Urothelium cell line (cell line): ENCODE results near the gene ZBTB24.

Source experiments
- DNase-seq: peaks from one replicate; pipeline ENCODE4 v3.0.0; 2011; ENCODE audit warnings: low spot score, mixed read lengths
- FAIRE-seq: peaks from 2 replicates; lab custom pipeline; 2011; peaks lifted over from hg19 to GRCh38; lab: Jason Lieb, UNC

The ZBTB24 gene

DNA sequence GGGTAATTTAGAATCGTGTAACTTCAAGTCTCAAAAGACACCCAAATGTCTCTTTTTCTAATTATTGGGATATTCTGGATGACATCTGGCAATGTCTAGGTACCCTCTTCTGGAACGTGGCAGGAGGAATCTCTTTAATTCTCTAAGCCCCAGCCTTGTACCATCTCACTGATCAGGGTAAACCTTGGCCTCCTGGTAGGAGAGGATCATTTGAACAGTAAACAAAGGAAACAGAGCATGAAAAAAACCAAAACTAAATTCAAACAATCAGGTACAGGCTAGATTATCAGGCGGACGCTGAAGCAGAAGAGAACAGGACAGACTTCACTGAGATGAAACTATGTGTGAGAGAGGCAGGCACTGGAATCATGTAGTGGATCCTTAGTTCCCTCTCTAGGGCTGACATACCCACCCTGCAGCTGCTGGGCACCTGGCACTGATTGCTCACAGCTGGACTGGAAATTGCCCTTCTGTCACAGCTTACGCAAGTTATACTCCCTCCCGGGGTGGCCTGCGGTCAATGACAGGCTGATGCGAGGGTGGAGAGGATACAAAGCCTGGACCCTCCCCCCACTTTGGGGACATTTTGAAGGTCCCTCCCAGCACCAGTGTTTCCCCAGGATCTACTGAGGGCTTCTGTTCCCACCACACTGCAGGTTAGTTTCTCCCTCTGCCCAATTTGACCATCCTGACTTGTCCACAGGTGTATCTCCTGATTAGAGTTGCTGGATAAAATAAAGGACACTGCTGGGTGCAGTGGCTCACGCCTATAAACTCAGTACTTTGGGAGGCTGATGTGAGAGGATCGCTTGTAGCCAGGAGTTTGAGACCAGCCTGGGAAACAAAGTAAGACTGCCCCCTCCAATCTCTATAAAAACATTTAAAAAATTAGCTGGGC, 20.6 kb upstream of the ZBTB24 start:
- FAIRE-seq (no peak), DNase-seq (no peak)

DNA sequence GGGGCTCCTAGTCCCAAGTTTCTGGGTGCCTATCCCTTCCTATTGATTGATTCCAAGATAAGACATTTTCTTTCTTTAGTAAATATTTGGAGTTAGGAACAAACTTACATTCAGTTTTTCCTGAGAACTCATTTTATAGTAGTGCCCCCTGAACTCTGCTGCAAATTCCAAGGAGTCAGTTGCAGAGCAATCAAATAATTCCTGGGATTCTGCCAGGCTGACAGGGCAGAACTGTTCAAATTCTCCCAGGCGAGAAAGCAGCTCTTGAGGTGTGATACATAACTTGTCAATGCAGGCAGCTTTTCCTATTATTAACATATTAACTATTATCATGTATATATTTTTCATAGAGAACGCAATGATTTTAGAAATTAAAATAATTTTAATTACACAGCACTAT, 15.9 kb upstream of the ZBTB24 start:
- FAIRE-seq (no peak), DNase-seq (no peak)

DNA sequence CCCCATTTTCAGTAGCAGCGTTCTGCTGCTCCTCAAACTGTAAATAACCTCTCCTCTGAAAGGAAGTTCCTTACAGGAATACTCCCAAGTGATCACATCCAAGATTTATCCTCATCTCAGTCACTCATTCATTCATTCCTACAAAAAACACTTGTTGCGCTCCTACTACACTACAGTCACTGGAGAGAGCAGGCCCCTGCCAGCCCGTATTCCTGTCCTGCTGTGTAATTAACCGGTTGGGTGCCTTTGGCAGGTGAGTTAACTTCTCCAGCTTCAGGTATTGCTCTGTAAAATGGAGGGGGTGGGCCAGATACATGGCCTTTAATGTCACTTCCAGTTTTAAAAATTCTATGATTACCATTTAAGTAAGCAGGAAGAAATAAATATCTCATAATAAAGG, 15.0 kb upstream of the ZBTB24 start:
- FAIRE-seq (no peak), DNase-seq (no peak)

DNA sequence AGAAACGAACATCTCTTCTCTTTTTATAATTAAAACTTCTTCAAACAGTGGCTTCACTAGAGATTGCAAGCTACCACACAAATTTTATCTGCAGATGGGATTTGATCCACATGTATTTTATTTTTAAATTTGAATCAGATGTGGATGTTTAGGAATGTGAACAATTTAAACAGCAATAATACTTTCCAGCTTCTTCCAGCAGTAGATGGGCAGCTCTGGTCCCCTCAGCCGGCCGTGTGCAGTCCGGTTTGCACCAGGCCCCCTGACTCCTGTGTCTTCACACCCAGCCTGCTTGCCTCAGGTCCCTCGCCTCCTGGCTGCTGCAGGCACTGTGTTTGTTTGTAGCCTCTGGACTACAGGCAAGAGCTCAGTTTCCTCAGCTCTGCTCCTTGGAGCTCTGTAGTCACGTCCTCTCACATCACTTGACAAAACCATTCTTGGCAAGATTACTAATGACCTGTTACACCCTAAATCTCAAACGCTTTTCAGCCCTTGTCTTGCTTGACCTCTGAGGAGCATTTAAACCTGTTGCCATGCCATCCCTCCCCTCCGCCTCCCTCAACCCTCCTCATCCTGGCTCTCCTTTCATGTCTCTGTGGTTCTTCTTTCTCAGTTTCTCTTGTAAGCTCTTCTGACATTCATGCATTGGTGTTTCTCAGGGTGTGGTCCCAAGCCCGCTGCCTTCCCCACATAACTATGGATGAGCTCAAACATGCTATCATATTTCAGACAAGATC, 13.2 kb upstream of the ZBTB24 start:
- DNase-seq: no peak
- no peak for FAIRE-seq

DNA sequence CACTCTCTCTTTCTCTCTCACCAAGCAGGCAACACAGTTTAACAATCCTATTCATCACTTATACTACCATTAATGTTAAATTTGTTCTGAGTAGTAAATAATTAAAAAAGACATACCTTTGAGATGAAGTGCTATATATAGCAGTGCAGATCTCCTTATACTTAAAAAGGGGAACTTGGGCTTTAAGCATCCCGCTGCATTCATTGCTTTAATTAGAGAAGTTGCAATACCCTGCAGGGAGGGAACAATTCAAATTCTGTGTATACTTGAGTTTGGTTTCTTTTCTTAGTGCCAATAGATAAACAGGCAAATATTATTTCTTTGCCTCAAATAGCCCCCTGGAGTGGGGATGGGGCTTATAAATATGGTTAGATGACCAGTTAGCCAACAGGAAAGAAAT, 10.8 kb upstream of the ZBTB24 start:
- DNase-seq: no peak
- no peak for FAIRE-seq

DNA sequence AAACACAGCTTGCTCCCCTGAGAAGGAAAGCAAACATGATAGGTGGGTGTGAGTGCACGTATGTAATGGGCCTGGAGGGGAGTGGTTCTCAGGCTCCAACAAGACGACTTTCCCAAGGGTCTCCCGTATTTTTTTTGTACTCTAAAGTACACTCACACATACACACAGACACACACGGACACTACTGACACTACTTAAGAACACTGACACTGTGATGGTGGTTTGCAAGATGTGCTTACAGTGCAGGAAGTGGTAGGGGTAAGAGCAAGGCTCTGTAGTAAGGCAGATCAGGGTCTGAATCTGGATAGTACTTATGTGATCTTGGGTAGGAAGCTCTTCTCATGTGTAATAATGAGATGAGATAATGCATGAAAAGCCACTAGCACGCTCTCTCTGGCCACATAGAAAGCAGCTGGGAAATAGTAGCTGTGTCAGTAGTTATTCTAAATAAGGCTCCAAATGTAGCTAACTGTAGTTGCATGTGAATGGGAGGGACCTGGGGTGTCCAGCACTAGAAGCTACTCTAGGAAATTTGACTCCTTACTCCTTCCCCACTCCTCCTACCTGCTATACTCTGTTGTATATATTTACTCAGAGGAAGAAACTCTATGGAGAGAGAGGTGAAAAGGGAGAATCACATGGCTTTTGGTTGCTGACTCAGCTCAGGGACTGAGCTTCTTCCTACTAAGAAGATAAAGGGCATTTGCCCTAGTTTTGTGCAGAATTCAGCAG, 8.4 kb upstream of the ZBTB24 start:
- DNase-seq: no peak
- FAIRE-seq: no peak

DNA sequence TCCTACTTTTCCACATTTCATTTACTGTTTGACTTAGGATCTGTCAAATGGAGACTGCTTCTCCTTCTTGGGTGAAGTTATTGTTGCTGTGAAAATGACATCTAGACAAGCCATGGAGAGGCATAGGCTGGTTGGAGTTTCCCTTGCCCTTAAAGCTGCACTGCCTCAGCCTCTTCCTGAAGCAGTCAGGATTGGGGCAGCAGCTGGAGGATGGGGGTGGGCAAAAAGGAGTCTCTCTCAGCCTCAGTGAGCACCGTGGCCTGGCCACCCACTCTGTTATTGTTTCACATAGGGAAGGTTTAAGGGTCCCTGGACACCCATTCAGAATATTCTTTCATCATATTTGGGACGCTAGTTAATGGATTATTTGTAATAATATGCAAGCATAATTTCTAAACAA, 7.7 kb upstream of the ZBTB24 start:
- DNase-seq (no peak), FAIRE-seq (no peak)

DNA sequence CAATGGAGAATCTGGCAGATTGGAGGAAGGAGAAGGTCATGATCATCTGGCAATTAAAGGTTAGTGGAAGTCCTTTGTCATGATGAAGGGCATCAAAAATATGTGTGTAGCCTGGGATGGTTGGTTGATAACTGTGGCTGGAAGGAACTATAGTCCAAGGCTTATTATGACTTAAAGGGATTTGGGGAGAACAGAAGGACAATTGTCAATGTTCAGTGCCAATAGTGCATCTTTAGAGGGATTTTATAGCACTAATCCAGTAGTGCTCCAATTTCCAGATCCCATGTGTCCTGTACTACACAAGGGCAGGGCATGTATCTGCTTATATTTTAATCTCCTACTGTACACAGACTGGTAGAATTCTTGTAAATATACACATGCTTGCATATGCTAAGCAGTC, 5.0 kb upstream of the ZBTB24 start:
- FAIRE-seq (no peak), DNase-seq (no peak)

DNA sequence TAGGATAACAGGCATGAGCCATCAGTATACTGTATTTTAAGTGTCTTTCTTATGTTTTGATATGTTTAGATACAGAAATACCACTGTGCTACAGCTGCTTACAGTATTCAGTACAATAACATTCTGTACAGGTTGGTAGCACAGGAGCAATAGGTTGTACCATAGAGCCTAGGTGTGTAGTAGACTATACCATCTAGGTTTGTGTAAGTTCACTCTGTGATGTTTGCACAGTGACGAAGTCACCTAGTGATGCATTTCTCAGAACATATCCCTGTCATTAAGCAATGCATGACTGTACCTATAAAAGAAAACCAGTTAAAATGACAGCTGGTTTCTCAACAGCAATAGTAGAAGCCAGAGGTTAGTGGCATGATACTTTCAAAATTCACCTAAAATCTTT, 3.0 kb upstream of the ZBTB24 start:
- DNase-seq (no peak), FAIRE-seq (no peak)

DNA sequence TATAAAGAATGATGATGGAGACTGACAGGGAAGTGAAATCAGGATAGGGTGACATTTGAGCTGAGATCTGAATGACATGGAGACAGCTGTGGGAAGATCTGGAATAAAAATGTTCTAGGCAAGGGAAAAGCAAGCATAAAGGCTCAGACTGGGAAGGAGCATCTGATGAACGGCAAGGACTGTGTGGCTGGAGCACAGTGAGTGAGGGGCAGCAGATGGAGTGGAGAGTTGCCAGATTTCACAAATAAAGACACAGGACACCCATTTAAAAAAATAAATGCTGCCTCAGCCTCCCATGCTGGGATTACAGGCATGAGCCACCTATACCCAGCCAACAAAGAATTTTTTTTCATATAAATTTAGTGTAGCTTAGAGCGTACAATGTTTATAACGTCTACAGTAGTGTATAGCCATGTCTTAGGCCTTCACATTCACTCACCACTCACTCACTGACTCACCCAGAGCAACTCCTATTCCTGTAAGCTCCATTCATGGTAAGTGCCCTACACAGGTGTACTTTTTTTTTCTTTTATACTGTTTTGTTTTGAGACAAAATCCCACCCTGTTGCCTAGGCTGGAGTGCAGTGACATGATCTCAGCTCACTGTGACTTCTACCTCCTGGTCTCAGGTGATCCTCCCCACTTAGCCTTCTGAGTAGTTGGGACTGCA, 2.4 kb upstream of the ZBTB24 start:
- FAIRE-seq: no peak
- no peak for DNase-seq

DNA sequence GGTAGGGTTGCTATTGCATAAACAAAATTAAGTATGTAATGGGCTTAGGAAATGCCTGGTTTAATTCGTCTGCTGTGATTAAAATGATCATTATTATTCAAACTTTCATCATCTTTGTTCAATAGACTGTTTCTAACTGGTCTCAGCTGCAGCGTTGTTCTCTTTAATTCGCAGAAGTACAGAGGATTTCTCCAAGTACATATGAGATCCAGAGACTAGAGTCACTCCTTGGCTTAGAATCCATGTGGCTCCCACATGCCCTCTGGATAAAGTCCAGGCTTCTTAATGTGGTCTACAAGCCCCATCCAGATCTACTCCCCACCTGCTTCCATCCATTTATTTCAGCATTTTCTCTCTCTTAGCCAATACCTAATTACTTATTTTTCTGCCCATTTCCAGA, 1.1 kb upstream of the ZBTB24 start:
- FAIRE-seq (no peak), DNase-seq (no peak)

DNA sequence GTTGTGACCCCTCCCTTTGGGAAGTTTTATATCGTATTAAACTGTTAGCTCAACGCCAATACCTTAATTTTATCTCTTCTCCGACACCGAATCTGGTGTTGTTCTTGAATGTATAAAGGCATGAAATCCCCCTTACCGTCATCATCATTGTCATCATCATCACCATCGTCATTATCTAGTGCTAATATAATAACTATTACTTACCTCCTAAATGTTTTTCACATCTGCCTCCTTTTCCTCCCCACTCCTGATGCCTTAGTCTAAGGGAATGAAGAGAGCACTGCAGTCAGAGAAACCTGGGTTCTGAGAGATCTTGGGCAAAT, 677 bp upstream of the ZBTB24 start:
- FAIRE-seq (no peak), DNase-seq (no peak)

DNA sequence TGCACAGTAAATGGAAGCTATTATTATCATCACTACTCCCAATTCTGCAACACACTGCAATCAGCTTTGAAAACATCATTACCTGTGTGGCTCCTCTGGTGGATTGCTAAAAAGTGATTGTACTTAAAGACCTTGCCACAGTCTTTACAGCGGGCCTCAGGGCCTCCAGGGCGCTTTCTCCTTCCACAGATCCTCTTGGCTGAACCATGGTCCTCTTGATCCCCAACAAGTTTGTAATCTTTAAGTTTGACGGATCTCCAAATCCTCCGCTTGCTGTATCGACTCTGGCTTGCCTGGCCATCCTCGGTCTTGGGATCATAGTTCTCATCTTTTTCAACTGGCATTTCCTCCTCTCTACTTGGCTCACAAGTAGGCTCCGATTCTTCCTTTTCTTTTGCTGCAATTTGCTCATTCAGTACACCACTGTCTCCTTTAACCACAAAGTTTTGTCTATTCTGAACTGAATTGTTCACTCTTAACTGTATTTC, 2.0 kb downstream of the ZBTB24 start:
- DNase-seq (no peak), FAIRE-seq (no peak)

DNA sequence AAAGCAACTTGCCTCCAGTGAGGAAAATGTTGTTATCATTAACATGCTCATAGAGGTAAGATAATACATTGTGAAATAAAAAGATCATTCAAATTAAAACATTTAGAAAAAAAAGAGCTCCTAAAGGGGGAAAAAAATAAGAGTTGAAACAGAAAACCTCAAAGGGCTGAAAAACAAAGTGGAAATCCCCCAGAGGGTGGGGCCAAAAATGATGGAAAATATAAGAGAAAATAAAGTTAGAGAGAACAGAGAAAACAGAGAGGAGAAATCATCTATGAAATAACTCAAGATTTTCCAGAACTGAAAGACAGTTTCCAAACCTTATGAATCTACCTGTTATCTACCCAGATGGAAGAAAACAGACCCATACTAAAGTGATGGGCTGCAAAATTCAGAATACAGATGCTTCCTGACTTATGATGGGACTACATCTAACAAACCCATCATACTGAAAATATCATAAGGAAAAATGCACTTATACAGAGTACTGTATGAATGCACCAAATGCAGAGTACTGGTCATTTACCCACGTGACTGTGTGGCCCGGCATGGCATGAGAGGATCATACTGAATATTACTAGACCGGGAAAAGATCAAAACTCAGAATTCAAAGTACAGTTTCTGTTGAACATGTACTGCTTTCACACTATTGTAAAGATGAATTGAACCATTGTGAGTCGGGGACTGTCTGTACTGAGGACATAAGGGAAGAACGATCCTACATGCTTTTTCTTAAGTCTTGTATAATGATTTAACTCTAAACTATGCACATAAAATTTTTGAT, 4.0 kb downstream of the ZBTB24 start:
- DNase-seq (no peak), FAIRE-seq (no peak)

DNA sequence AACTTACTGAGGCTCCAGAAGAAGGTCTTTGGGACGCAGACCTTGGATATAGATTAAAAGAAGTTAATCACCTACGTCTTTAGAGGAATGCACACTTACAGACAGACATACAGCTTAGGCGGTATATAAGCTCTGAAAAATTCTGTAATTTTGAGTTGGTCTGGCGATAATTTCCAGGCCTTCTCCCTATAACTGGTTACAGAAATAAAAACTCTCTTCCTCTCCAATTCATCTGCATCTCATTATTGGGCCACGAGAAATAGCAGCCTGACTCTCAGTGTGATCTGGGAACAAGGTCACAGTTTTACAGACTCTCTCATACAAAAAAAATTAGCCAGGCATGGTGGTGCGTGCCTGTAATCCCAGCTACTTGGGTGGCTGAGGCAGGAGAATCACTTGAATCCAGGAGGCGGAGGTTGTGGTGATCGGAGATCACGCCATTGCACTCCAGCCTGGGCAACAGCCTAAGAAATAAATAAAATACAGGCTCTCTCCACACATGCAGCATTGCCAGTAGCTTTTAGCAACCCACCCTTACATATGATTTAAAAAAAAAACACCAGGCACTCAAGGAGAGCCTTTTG, 4.7 kb downstream of the ZBTB24 start:
- DNase-seq: no peak
- no peak for FAIRE-seq

DNA sequence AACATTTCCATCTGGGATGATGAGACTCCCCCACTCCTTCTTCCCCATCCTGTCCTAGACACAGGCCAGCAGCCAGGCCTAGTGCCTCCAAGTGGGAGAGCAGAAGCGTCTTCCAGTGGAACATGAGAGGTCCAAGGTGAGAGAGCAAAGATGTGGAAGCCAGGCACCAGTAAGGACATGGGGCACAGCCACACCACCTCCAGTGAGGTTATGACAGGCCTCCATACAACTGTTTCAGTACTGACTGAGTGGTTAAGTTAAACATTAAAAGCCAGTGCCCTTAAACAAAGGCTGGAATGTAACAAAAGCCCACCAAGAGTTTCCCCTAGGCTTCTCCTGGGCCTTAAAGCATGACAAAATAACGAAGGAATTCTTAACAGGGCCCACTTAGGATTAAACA, 5.3 kb downstream of the ZBTB24 start:
- DNase-seq (no peak), FAIRE-seq (no peak)

DNA sequence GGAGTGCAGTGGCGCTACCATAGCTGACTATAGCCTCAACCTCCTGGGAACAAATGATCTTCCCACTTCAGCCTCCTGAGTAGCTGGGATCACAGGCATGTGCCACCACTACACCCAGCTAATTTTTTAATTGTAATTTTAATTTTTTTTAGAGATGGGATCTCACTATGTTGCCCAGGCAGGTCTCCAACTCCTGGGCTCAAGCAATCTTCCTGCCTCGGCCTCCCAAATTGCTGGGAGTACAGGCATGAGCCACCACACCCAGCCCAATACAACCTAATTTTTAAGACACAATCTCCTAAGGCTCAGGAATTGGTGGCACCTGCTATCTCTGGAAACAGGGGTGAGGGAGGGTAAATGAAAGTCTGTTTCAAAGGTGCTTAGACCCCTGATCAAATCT, 5.8 kb downstream of the ZBTB24 start:
- DNase-seq (no peak), FAIRE-seq (no peak)

DNA sequence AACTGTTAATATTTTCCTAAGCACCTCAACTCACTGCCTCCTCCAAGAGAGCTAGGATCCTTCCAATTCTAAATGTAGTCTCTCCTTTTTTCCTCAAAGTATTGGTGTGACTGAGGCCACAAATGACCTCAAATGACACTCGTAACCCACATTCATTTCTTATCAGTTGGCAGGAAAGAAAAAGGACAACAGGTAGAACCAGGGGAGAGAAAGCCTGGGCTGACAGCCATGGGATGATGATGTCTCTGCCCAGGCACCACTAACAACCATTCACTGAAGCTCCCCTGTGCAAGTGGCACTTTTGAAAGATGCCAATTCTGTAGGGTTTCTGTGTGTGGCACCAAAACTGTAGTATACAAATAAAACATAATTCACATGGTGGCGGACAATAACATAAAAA, 7.4 kb downstream of the ZBTB24 start:
- no peak for FAIRE-seq
- DNase-seq: no peak

DNA sequence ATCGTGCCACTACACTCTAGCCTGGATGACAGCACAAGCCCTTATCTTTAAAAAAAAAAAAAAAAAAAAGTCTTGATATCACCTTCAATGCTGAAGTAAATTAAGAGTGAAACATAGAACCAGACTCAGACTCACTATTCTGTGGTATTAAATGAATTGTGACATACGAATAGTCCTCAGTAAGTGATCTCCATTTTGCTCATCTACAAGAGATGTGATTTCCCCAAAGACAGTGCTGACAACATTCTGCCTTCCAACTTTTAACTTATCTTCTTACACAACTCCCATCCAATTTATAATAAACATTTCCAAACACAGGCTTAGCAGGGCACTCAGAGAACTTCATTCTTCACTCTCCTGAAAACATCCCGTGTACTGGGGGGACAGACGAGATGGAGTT, 8.0 kb downstream of the ZBTB24 start:
- DNase-seq: no peak
- FAIRE-seq: no peak

DNA sequence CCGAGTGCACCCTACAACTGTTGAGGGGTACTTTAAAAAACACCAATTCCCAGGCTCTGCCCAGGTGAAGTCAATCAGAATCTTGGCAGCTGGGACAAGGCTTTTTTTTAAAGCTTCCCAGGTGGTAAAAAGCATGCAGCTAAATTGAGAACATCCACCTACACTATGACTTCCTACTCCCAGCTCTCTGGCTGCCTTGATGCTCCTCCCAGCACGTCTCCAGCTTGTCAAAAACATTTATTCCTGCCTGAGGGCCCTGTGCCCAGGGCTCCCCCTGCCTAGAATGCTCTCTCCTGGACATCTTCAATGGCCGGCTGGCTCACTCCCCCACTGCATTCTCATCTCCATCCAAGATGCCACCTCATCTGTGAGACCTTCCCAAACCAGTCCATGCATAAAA, 9.9 kb downstream of the ZBTB24 start:
- no peak for FAIRE-seq
- no peak for DNase-seq
